ENCODE results near the gene CTNNA2. TPM values are rescaled to one million over a fixed set of nuclear protein-coding genes. Genes with fewer than 3 reads are reported as not detected.

The CTNNA2 gene
- total RNA-seq, 1 donor from 2014 or later, result 2.9 TPM

DNA sequence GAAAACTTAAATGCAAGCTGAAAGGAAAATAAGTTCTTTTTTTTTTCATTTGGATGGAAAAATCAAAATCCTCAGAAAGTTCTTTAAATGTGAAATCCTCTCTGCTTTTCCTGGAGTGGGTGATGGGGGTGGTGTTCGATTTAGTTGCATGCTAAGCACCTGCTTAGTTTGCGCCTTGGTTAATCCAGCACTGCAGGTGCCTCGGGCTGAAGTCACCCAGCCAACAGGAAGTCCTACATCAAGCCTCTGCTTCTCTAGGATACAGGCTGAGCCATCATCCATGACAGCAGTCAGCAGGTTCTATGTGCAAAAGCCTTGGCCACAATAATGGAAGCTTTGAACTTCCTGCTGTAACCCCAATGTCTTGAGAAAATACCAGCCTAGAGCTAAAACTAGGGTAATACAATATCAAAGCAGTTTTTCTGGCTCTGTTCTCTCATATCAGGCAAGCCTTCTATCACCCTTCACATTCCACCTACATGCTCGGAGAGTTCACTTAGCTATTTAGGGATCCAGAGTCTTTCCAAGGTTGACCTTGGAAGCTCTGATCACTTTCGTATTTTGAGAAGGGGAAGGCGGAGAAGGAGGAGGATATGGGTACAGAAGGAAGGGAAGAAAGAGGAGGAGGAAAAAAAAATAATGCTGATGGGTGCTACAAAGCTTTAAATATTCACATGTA, 907.8 kb downstream of the CTNNA2 start:
- H3K9me3 ChIP-seq, result no peaks in the 10 kb centered on the region

DNA sequence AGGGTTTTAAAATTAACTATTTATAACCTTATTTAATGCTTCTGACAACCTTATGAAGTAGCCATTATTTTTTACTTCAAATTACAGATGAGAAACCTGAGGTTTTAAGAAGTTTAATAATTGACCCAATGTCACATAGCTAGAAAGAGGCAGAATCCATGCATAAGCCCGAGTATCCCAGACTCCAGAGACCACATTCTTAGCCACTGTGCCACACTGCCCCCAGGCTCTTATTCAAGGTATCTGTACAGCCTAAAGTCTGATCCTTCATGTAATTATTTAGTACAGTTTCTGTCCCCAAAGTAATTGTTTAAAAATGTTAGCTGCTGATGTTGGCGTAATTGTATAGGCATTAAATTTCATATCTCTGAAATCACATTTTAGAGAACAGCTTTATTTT, 916.4 kb downstream of the CTNNA2 start:
- Histone ChIP-seq H3K4me1 (no peaks in the 10 kb centered on the region), H3K27ac (no peak overlapping the region)
- intact Hi-C loops (cut with DNase I), result no loop called here

More for the DNA sequence above, 907.8 kb downstream of the CTNNA2 start:
- no peak for DNase-seq (ENCODE audit: extremely low spot score in 2 of 2)
- Histone ChIP-seq H3K36me3 (no peaks in the 10 kb centered on the region), H3K27me3 (no peaks in the 10 kb centered on the region), H3K4me3 (no peak overlapping the region), H3K4me1 (no peaks in the 10 kb centered on the region), H3K27ac (no peak overlapping the region)
- intact Hi-C loops (cut with DNase I), result no loop called here
- TF ChIP-seq POLR2A (IDR thresholded peaks at IDR 0.05) (no peak), POLR2AphosphoS5 (IDR thresholded peaks at IDR 0.05; ENCODE audit: insufficient read depth in 1 of 2, low read depth in 1 of 2) (no peak)
- TF ChIP-seq, protein P1, sequence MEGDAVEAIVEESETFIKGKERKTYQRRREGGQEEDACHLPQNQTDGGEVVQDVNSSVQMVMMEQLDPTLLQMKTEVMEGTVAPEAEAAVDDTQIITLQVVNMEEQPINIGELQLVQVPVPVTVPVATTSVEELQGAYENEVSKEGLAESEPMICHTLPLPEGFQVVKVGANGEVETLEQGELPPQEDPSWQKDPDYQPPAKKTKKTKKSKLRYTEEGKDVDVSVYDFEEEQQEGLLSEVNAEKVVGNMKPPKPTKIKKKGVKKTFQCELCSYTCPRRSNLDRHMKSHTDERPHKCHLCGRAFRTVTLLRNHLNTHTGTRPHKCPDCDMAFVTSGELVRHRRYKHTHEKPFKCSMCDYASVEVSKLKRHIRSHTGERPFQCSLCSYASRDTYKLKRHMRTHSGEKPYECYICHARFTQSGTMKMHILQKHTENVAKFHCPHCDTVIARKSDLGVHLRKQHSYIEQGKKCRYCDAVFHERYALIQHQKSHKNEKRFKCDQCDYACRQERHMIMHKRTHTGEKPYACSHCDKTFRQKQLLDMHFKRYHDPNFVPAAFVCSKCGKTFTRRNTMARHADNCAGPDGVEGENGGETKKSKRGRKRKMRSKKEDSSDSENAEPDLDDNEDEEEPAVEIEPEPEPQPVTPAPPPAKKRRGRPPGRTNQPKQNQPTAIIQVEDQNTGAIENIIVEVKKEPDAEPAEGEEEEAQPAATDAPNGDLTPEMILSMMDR (IDR thresholded peaks at IDR 0.05), result no peak

DNA sequence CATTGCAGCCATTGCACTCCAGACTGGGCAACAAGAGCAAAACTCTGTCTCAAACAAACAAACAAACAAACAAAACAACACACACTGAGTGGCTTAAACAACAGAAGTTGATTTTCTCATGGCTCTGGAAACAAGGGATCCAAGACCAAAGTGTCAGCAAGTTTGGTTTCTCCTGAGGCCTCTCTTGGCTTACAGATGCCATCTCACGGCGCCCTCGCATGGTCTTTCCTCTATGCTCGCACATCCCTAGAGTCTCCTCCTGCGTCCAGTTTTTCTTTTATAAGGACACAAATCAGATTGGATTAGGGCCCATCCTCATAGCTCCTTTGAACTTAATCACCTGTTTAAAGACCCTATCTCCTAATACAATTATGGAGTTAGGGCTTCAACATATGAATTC, 925.1 kb downstream of the CTNNA2 start:
- H3K4me1 ChIP-seq, result no peaks in the 10 kb centered on the region
- TF ChIP-seq, protein P1 (IDR thresholded peaks at IDR 0.05), result no peak
- TF ChIP-seq POLR2AphosphoS5 (IDR thresholded peaks at IDR 0.05; ENCODE audit: insufficient read depth in 1 of 2, low read depth in 1 of 2) (no peak), POLR2A (IDR thresholded peaks at IDR 0.05) (no peak)

More for the DNA sequence above, 916.4 kb downstream of the CTNNA2 start:
- H3K4me3 ChIP-seq, result no peak overlapping the region
- H3K27me3 ChIP-seq, result no peaks in the 10 kb centered on the region
- DNase-seq (ENCODE audit: extremely low spot score in 2 of 2), result no peak
- no peaks in the 10 kb centered on the region for H3K36me3 ChIP-seq
- TF ChIP-seq POLR2AphosphoS5 (IDR thresholded peaks at IDR 0.05; ENCODE audit: insufficient read depth in 1 of 2, low read depth in 1 of 2), result no peak
- TF ChIP-seq POLR2A (IDR thresholded peaks at IDR 0.05), result no peak
- TF ChIP-seq, protein P1 (IDR thresholded peaks at IDR 0.05), result no peak
- no peaks in the 10 kb centered on the region for H3K9me3 ChIP-seq

GRCh38 chr2:80438686-80439085, 925.8 kb downstream of the CTNNA2 start:
- no peak overlapping the region for H3K4me3 ChIP-seq
- no peaks in the 10 kb centered on the region for H3K4me1 ChIP-seq
- TF ChIP-seq, protein P1 (IDR thresholded peaks at IDR 0.05), result no peak
- TF ChIP-seq POLR2AphosphoS5 (IDR thresholded peaks at IDR 0.05; ENCODE audit: insufficient read depth in 1 of 2, low read depth in 1 of 2) (no peak), POLR2A (IDR thresholded peaks at IDR 0.05) (no peak)
- DNase-seq (ENCODE audit: extremely low spot score in 2 of 2), result no peak
- no peaks in the 10 kb centered on the region for H3K36me3 ChIP-seq
- no peaks in the 10 kb centered on the region for H3K27me3 ChIP-seq
- H3K27ac ChIP-seq, result no peak overlapping the region
- intact Hi-C loops (cut with DNase I), result no loop called here
- no peaks in the 10 kb centered on the region for H3K9me3 ChIP-seq

More for the DNA sequence above, 925.1 kb downstream of the CTNNA2 start:
- H3K27me3 ChIP-seq, result no peaks in the 10 kb centered on the region
- no peak for DNase-seq (ENCODE audit: extremely low spot score in 2 of 2)
- intact Hi-C loops (cut with DNase I), result no loop called here
- H3K9me3 ChIP-seq, result no peaks in the 10 kb centered on the region
- H3K4me3 ChIP-seq, result no peak overlapping the region
- H3K36me3 ChIP-seq, result no peaks in the 10 kb centered on the region
- H3K27ac ChIP-seq, result no peak overlapping the region

DNA sequence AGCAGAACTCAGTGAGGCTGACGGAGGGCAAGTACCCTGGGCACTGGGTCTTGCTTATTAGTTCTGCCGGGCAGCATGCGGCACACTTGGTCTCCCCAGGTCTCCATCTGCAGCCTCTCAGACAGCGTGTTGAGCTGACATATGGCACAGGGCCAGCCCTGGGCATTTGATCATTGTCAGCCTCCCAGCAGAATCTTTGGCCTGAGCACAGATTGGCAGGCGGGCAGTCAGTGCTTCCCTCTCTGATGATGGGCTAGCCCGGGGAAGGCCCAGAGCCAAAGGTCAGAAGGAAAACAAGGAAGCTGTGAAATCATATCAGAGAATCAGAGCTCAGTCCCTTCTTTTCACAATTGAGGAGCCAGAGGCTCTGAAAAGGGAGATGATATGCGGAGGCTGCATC, 941.8 kb downstream of the CTNNA2 start:
- Histone ChIP-seq H3K4me3 (no peak overlapping the region), H3K27ac (no peak overlapping the region), H3K36me3 (no peaks in the 10 kb centered on the region), H3K9me3 (no peaks in the 10 kb centered on the region), H3K27me3 (no peaks in the 10 kb centered on the region), H3K4me1 (no peaks in the 10 kb centered on the region)
- TF ChIP-seq POLR2AphosphoS5 (IDR thresholded peaks at IDR 0.05; ENCODE audit: insufficient read depth in 1 of 2, low read depth in 1 of 2) (no peak), POLR2A (IDR thresholded peaks at IDR 0.05) (no peak)
- TF ChIP-seq, protein P1 (IDR thresholded peaks at IDR 0.05), result no peak
- intact Hi-C loops (cut with DNase I), result no loop called here
- no peak for DNase-seq (ENCODE audit: extremely low spot score in 2 of 2)

All from vagina (tissue), 2 donors.